Activated CD4-positive, alpha-beta memory T cell treated with anti-CD3 and anti-CD28 coated beads, Interleukin-2, amount 10 ng/mL, durations not matched to agents 7 days and 5 days (primary cell): ENCODE measurements around the gene MINPP1. TPM values are rescaled to one million over a fixed set of nuclear protein-coding genes. Genes with fewer than 3 reads are reported as not detected.

Experiments used
- CTCF ChIA-PET: fragments of 350-600 bp; sonication (Branson Sonifier 250); formaldehyde crosslinking; loops from one replicate; lab custom pipeline; 2021; ENCODE audit warnings: antibody characterized with exemption, inconsistent platforms; lab: Charles Lee
- POLR2A ChIA-PET: fragments of 350-600 bp; sonication (Branson Sonifier 250); formaldehyde crosslinking; loops from one replicate; lab custom pipeline; 2021; ENCODE audit warnings: antibody characterized with exemption; lab: Charles Lee
- DNase-seq: peaks from one replicate; pipeline ENCODE4 v3.0.0-alpha.2; 2020
- H3K27ac Mint-ChIP-seq: one replicate; pipeline ENCODE4 v1.8.0; 2021; ENCODE audit warnings: mild to moderate bottlenecking, mixed read lengths
- H3K27me3 Mint-ChIP-seq: one replicate; pipeline ENCODE4 v1.8.0; 2021; ENCODE audit warnings: mixed read lengths
- H3K36me3 Mint-ChIP-seq: one replicate; pipeline ENCODE4 v1.8.0; 2021; ENCODE audit warnings: low read depth, mixed read lengths
- H3K4me1 Mint-ChIP-seq: one replicate; pipeline ENCODE4 v1.8.0; 2021; ENCODE audit warnings: mixed read lengths
- H3K4me3 Mint-ChIP-seq: one replicate; pipeline ENCODE4 v1.8.0; 2021; ENCODE audit warnings: mild to moderate bottlenecking, mixed read lengths
- H3K9me3 Mint-ChIP-seq: one replicate; pipeline ENCODE4 v1.8.0; 2021; ENCODE audit warnings: mixed read lengths
- total RNA-seq, 2 experiments: library from RNA; stranded (reverse); gene quantifications; one replicate each; pipeline ENCODE4 v1.2.3, GENCODE V29; 2021

MINPP1 gene
- total RNA-seq, 2 experiments from 2014 or later, result 11.0 to 11.4 TPM

GRCh38 chr10:87503886-87504285, 807 bp upstream of the MINPP1 start:
- ChIA-PET POLR2A (no interaction called here), CTCF (interaction anchor here (0.9 to 1.7 kb wide), 6 partner anchors 13 to 565 kb away, joined by 3 to 8 read pairs (median 4); no protein-coding TSS in a partner anchor)
- peaks cover 30% of the 10 kb centered on the region for H3K4me1 Mint-ChIP-seq

DNA sequence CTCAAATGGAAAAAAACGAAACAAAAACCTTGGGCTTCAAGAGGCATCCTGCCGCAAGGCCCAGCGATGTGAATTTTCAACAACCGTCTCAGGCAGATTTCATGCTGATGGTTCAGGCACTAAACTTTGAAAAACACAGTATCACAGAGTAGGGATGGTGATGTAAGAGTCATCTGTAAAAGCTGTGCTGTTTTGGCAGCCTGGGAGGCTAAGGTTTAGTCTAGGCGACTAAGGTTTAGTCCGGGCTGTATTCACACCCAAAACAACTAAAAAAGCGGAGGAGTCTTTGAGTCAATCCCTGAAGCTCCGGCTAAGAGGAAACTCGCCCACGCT, 420 bp upstream of the MINPP1 start:
- DNase-seq, result no peak
- H3K4me1 Mint-ChIP-seq, result peaks cover 31% of the 10 kb centered on the region
- peak overlapping the region; percentile 37 for H3K27ac Mint-ChIP-seq
- POLR2A ChIA-PET, result interaction anchor here (0.7 to 1.5 kb wide), 2 partner anchors 15 to 533 kb away, joined by 4 to 6 read pairs; no protein-coding TSS in a partner anchor
- H3K4me3 Mint-ChIP-seq, result peak overlapping the region; percentile 78
- peaks cover 7% of the 10 kb centered on the region for H3K36me3 Mint-ChIP-seq
- H3K27me3 Mint-ChIP-seq, result peaks cover 7% of the 10 kb centered on the region
- CTCF ChIA-PET, result interaction anchor here (0.5 to 1.7 kb wide), 8 partner anchors 13 to 969 kb away, joined by 3 to 8 read pairs (median 4); no protein-coding TSS in a partner anchor
- H3K9me3 Mint-ChIP-seq, result no peaks in the 10 kb centered on the region

More at GRCh38 chr10:87503886-87504285, 807 bp upstream of the MINPP1 start:
- peaks cover 5% of the 10 kb centered on the region for H3K36me3 Mint-ChIP-seq
- peak overlapping the region; percentile 78 for H3K4me3 Mint-ChIP-seq
- H3K27me3 Mint-ChIP-seq, result peaks cover 7% of the 10 kb centered on the region
- no peak for DNase-seq
- H3K27ac Mint-ChIP-seq, result peak overlapping the region; percentile 37
- no peaks in the 10 kb centered on the region for H3K9me3 Mint-ChIP-seq

GRCh38 chr10:87505366-87506111, 846 bp downstream of the MINPP1 start:
- Mint-ChIP-seq H3K27ac (peak overlapping the region; percentile 38), H3K36me3 (peaks cover 9% of the 10 kb centered on the region), H3K27me3 (peaks cover 6% of the 10 kb centered on the region), H3K4me1 (peaks cover 31% of the 10 kb centered on the region), H3K4me3 (peak overlapping the region; percentile 78), H3K9me3 (no peaks in the 10 kb centered on the region)
- DNase-seq, result peak; percentile 55
- ChIA-PET CTCF (interaction anchor here (0.6 to 1.5 kb wide), 5 partner anchors 12 to 917 kb away, joined by 3 to 5 read pairs (median 4); no protein-coding TSS in a partner anchor), POLR2A (interaction anchor here (1.5 kb wide), 1 partner anchor 13 kb away, joined by 6 read pairs; no protein-coding TSS in a partner anchor)

GRCh38 chr10:87506956-87507355, 2.3 kb downstream of the MINPP1 start:
- DNase-seq, result no peak
- H3K4me3 Mint-ChIP-seq, result no peak overlapping the region
- H3K36me3 Mint-ChIP-seq, result peaks cover 13% of the 10 kb centered on the region
- H3K27me3 Mint-ChIP-seq, result peaks cover 3% of the 10 kb centered on the region
- ChIA-PET CTCF (no interaction called here), POLR2A (no interaction called here)
- no peak overlapping the region for H3K27ac Mint-ChIP-seq
- peaks cover 31% of the 10 kb centered on the region for H3K4me1 Mint-ChIP-seq
- no peaks in the 10 kb centered on the region for H3K9me3 Mint-ChIP-seq

DNA sequence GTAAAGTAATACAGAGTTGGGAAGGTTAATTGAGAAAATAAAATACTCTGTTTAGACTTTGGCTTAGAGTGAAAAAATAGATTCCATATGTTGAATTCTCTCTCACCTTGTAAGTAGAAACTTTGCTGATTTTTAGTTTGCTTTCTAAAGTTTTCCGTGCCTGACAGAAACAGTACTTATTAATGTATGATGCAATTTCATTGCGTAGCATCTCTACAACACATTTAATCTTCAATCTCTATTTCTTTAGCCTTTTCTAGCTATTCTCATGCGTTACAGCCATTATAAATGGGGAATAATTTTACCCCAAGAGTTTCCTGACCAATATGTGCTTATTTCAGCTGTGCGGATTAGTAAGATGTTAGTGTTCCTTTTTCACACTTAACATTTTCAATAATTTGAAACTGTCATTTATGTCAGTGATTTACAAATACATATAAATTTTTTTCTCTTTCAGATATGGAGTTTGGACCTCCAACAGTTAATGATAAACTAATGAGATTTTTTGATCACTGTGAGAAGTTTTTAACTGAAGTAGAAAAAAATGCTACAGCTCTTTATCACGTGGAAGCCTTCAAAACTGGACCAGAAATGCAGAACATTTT, 3.3 kb downstream of the MINPP1 start:
- no peaks in the 10 kb centered on the region for H3K27me3 Mint-ChIP-seq
- no peak for DNase-seq
- POLR2A ChIA-PET, result no interaction called here
- H3K27ac Mint-ChIP-seq, result no peak overlapping the region
- peaks cover 31% of the 10 kb centered on the region for H3K4me1 Mint-ChIP-seq
- no peaks in the 10 kb centered on the region for H3K9me3 Mint-ChIP-seq
- no peak overlapping the region for H3K4me3 Mint-ChIP-seq
- CTCF ChIA-PET, result no interaction called here
- H3K36me3 Mint-ChIP-seq, result peaks cover 17% of the 10 kb centered on the region

- Mint-ChIP-seq H3K36me3 (peaks cover 18% of the 10 kb centered on the region), H3K4me1 (peaks cover 29% of the 10 kb centered on the region), H3K4me3 (no peak overlapping the region), H3K9me3 (no peaks in the 10 kb centered on the region), H3K27me3 (no peaks in the 10 kb centered on the region), H3K27ac (no peak overlapping the region)
- ChIA-PET CTCF (no interaction called here), POLR2A (no interaction called here)
- DNase-seq, result no peak
Observed at GRCh38 chr10:87508837-87509236, 4.1 kb downstream of the MINPP1 start.

GRCh38 chr10:87510025-87510424, 5.3 kb downstream of the MINPP1 start:
- H3K36me3 Mint-ChIP-seq, result peaks cover 22% of the 10 kb centered on the region

DNA sequence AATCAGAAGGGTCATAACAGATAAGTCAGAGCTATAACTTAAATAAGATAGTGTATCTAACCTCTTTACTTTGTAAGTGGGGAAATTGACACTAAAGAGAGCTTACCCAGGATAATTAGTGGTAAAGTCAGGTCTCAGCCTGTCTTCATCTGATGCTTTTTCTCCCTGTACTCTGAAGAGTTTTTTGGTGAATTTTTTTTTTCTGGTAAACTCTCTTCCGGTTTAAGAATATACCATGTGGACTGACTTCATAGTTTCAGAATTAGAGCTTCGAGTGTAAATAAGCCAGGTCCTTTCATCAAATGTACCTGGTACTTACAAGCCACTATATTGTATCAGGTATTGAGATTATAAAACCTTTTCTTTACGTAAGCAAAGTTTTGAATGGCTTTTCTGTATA, 6.8 kb downstream of the MINPP1 start:
- no peak overlapping the region for H3K4me3 Mint-ChIP-seq
- H3K9me3 Mint-ChIP-seq, result no peaks in the 10 kb centered on the region
- DNase-seq, result no peak
- peaks cover 25% of the 10 kb centered on the region for H3K36me3 Mint-ChIP-seq
- no peak overlapping the region for H3K27ac Mint-ChIP-seq
- ChIA-PET POLR2A (no interaction called here), CTCF (no interaction called here)
- H3K4me1 Mint-ChIP-seq, result peaks cover 11% of the 10 kb centered on the region
- H3K27me3 Mint-ChIP-seq, result no peaks in the 10 kb centered on the region

More at GRCh38 chr10:87510025-87510424, 5.3 kb downstream of the MINPP1 start:
- no peak overlapping the region for H3K27ac Mint-ChIP-seq
- DNase-seq, result no peak
- no peak overlapping the region for H3K4me3 Mint-ChIP-seq
- H3K9me3 Mint-ChIP-seq, result no peaks in the 10 kb centered on the region
- peaks cover 24% of the 10 kb centered on the region for H3K4me1 Mint-ChIP-seq
- POLR2A ChIA-PET, result no interaction called here
- H3K27me3 Mint-ChIP-seq, result no peaks in the 10 kb centered on the region
- CTCF ChIA-PET, result no interaction called here

- ChIA-PET POLR2A (interaction anchor here (1.8 kb wide), 1 partner anchor 14 kb away, joined by 6 read pairs; the partner anchor contains the start of gene MINPP1), CTCF (interaction anchor here (1.4 kb wide), 1 partner anchor 14 kb away, joined by 5 read pairs; the partner anchor contains the start of gene MINPP1)
- no peak for DNase-seq
- Mint-ChIP-seq H3K27me3 (no peaks in the 10 kb centered on the region), H3K27ac (no peak overlapping the region), H3K4me3 (no peak overlapping the region), H3K9me3 (no peaks in the 10 kb centered on the region), H3K36me3 (peaks cover 28% of the 10 kb centered on the region), H3K4me1 (peaks cover 4% of the 10 kb centered on the region)
Observed at GRCh38 chr10:87518937-87519336, 14.2 kb downstream of the MINPP1 start.

GRCh38 chr10:87519582-87519981, 14.9 kb downstream of the MINPP1 start:
- CTCF ChIA-PET, result interaction anchor here (1.4 kb wide), 1 partner anchor 15 kb away, joined by 5 read pairs; the partner anchor contains the start of gene MINPP1

GRCh38 chr10:87523731-87524130, 19.0 kb downstream of the MINPP1 start:
- Mint-ChIP-seq H3K4me1 (peaks cover 4% of the 10 kb centered on the region), H3K36me3 (peaks cover 45% of the 10 kb centered on the region), H3K27ac (no peak overlapping the region), H3K9me3 (peaks cover 4% of the 10 kb centered on the region), H3K4me3 (no peak overlapping the region), H3K27me3 (no peaks in the 10 kb centered on the region)
- ChIA-PET CTCF (no interaction called here), POLR2A (no interaction called here)
- no peak for DNase-seq

More at GRCh38 chr10:87519582-87519981, 14.9 kb downstream of the MINPP1 start:
- Mint-ChIP-seq H3K36me3 (peaks cover 27% of the 10 kb centered on the region), H3K27me3 (no peaks in the 10 kb centered on the region), H3K4me3 (no peak overlapping the region), H3K27ac (no peak overlapping the region), H3K4me1 (peaks cover 4% of the 10 kb centered on the region), H3K9me3 (no peaks in the 10 kb centered on the region)
- POLR2A ChIA-PET, result interaction anchor here (1.8 kb wide), 1 partner anchor 15 kb away, joined by 6 read pairs; the partner anchor contains the start of gene MINPP1
- no peak for DNase-seq

DNA sequence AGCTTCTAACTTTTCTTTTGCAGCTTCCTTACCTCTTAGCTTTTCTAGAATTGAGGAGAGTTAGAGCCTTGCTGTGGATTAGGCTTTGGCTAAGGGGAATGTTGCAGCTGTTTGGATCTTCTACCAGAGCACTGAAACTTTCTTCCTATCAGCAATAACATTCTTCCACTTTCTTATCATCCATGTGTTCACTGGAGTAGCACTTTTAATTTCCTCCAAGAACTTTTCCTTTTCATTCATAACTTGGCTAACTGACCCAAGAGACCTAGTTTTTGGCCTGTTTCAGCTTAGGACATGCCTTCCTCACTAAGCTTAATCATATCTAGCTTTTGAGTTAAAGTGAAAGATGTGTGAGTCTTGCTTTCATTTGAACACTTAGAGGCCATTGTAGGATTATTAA, 19.6 kb downstream of the MINPP1 start:
- POLR2A ChIA-PET, result no interaction called here

More for the DNA sequence above, 19.6 kb downstream of the MINPP1 start:
- CTCF ChIA-PET, result no interaction called here
- DNase-seq, result no peak
- H3K36me3 Mint-ChIP-seq, result peaks cover 42% of the 10 kb centered on the region
- H3K9me3 Mint-ChIP-seq, result peaks cover 4% of the 10 kb centered on the region
- H3K27me3 Mint-ChIP-seq, result no peaks in the 10 kb centered on the region
- H3K27ac Mint-ChIP-seq, result no peak overlapping the region
- H3K4me1 Mint-ChIP-seq, result peaks cover 4% of the 10 kb centered on the region
- H3K4me3 Mint-ChIP-seq, result no peak overlapping the region
